ENCODE results near the gene CTBP2. TPM values are rescaled to one million over a fixed set of nuclear protein-coding genes. Genes with fewer than 3 reads are reported as not detected.
"Not testable (repeated sequence)": the region's sequence is repeated elsewhere in the genome, so short reads cannot be mapped to it uniquely, and the experiment has no call there.

CTBP2 gene
- total and polyA plus RNA-seq, 2 of the 13 experiments (the other 11 are each of a cell fraction or from before 2014, with no cell fraction given): 0.08 TPM; not detected in 1

DNA sequence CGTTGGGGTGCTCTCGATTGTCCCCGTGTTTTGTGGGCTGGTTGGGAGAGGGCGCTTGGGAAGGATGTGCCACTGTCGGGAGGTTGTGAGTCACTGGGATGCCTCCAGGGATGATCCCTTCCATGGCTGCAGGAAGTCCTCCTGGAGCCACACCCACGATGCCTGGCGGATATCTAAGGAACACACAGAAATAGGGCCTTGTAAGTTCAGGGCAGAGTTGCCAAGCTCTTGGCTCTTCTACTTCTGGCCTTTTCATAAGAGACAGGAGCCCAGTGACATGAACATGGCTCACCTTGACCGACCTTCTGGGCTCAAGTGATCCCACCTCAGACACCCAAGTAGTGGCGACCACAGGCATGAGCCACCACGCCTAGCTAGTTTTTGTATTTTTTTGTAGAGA lies 170.8 kb downstream of the CTBP2 start:
- Histone ChIP-seq H3K4me3 (replicated peaks in 1 of 3; ENCODE audit: insufficient read depth in 1 of 3, low read depth in 2 of 3, low read length in 3 of 3) (no peak overlapping the region), H3K36me3 (replicated peaks in 1 of 2; ENCODE audit: control insufficient read depth in 1 of 2, insufficient read depth in 2 of 2, low read length in 2 of 2) (peaks cover 8 to 26% of the 10 kb centered on the region in 2 experiments), H3K4me2 (ENCODE audit: low read depth, low read length) (no peak overlapping the region), H3K27ac (ENCODE audit: extremely low read length, insufficient read depth, low read length) (no peak overlapping the region), H3K4me1 (ENCODE audit: insufficient read depth, low read length) (peaks cover 7% of the 10 kb centered on the region; the same call in 1 of the 2 replicates), H3K9ac (ENCODE audit: insufficient read depth, low read depth, low read length) (no peak overlapping the region), H2AFZ (ENCODE audit: low read length) (no peak overlapping the region), H3K27me3 (ENCODE audit: control insufficient read depth in 1 of 2, insufficient read depth in 2 of 2, low read length in 2 of 2) (no peaks in the 10 kb centered on the region), H3K79me2 (ENCODE audit: insufficient read depth, low read length) (no peaks in the 10 kb centered on the region), H4K20me1 (ENCODE audit: insufficient read depth, low read length) (no peaks in the 10 kb centered on the region; the same call in 1 of the 2 replicates), H3K9me3 (ENCODE audit: low read length) (no peaks in the 10 kb centered on the region)
- no peak for ATAC-seq
- no peak for TF ChIP-seq HNF4G (IDR thresholded peaks at IDR 0.05; ENCODE audit: borderline replicate concordance, low read depth, low read length)
- no peak for TF ChIP-seq HNF4G (CRISPR knock-in tag; IDR thresholded peaks at IDR 0.05; ENCODE audit: borderline replicate concordance, low read depth)
- TF ChIP-seq KDM1A (CRISPR knock-in tag; IDR thresholded peaks at IDR 0.05): no peak
- no peak for TF ChIP-seq CHD2 (IDR thresholded peaks at IDR 0.05; ENCODE audit: low read depth, low read length)
- intact Hi-C loops (cut with micrococcal nuclease; ENCODE audit: unreplicated experiment) (no loop called here), in situ Hi-C loops (cut with HindIII; ENCODE audit: extremely low pct_ligation_motif_present, low pct_unique_long_range_greater_than_20kb) (no loop called here)
- ChIA-PET POLR2A (no interaction called here), CTCF (ENCODE audit: low intra/inter-chr PET ratio, low total read pairs) (no interaction called here)
- FAIRE-seq: no peak
- 99% methylated on average over 10 of the region's 10 CpGs for WGBS (ENCODE audit: low lambda C conversion rate)
- DNase-seq (ENCODE audit: low spot score): no peak
- BruUV-seq (replicated peaks): no TSS peak

- H3K4me2 ChIP-seq (ENCODE audit: low read depth, low read length); ATAC-seq; H4K20me1 ChIP-seq (ENCODE audit: insufficient read depth, low read length); H3K27me3 ChIP-seq (ENCODE audit: control insufficient read depth in 1 of 2, insufficient read depth in 2 of 2, low read length in 2 of 2); H2AFZ ChIP-seq (ENCODE audit: low read length); CTCF ChIA-PET (ENCODE audit: low intra/inter-chr PET ratio, low total read pairs); H3K9me3 ChIP-seq (ENCODE audit: low read length); H3K9ac ChIP-seq (ENCODE audit: insufficient read depth, low read depth, low read length); POLR2A ChIA-PET; DNase-seq (ENCODE audit: low spot score); H3K79me2 ChIP-seq (ENCODE audit: insufficient read depth, low read length); H3K4me3 ChIP-seq (replicated peaks in 1 of 3; ENCODE audit: insufficient read depth in 1 of 3, low read depth in 2 of 3, low read length in 3 of 3); intact Hi-C loops (cut with micrococcal nuclease; ENCODE audit: unreplicated experiment); BruUV-seq (replicated peaks); FAIRE-seq; H3K27ac ChIP-seq (ENCODE audit: extremely low read length, insufficient read depth, low read length); in situ Hi-C loops (cut with HindIII; ENCODE audit: extremely low pct_ligation_motif_present, low pct_unique_long_range_greater_than_20kb): not testable (repeated sequence)
- WGBS (ENCODE audit: low lambda C conversion rate): 97% methylated on average over 4 of the region's 4 CpGs
- H3K4me1 ChIP-seq (ENCODE audit: insufficient read depth, low read length): peaks cover 11% of the 10 kb centered on the region
- peaks cover 11 to 31% of the 10 kb centered on the region in 2 experiments for H3K36me3 ChIP-seq (replicated peaks in 1 of 2; ENCODE audit: control insufficient read depth in 1 of 2, insufficient read depth in 2 of 2, low read length in 2 of 2)
These were observed 171.6 kb downstream of the CTBP2 start for GRCh38 chr10:124988753-124989152.

All from HepG2 (cell line).